Esophagus muscularis mucosa (tissue), 4 donors: Measurements from ENCODE around the gene PER2. TPM values are rescaled to one million over a fixed set of nuclear protein-coding genes. Genes with fewer than 3 reads are reported as not detected.

Experiments
- DNase-seq: peaks from one replicate; pipeline ENCODE4 v3.0.0-alpha.2; 2017; ENCODE audit errors: extremely low spot score
- H3K27ac ChIP-seq, 4 donors: fragments of 200-600 bp; sonication (generic); replicated peaks in 1 of 4; 1 replicate in 3 of 4; 2 replicates in 1 of 4; pipeline ENCODE4 v1.5.1; 2016 to 2019; ENCODE audit warnings: mild to moderate bottlenecking in 1 of 4
- H3K27me3 ChIP-seq, 4 donors: fragments of 200-600 bp; sonication (generic); one replicate each; pipeline versions ENCODE4 v1.5.1 to v1.6.0; 2016 to 2019
- H3K36me3 ChIP-seq, 4 donors: fragments of 200-600 bp; sonication (generic); one replicate each; pipeline ENCODE4 v1.5.1; 2016 to 2019
- H3K4me1 ChIP-seq, 4 donors: fragments of 200-600 bp; sonication (generic); one replicate each; pipeline ENCODE4 v1.5.1; 2016 to 2019
- H3K4me3 ChIP-seq, 4 donors: fragments of 200-600 bp; sonication (generic); 1 replicate in 2 of 4; 2 replicates in 2 of 4; pipeline ENCODE4 v1.5.1; 2016 to 2019; ENCODE audit warnings: mild to moderate bottlenecking in 4 of 4, moderate library complexity in 1 of 4
- H3K9me3 ChIP-seq, 4 donors: fragments of 200-600 bp; sonication (generic); 1 replicate in 3 of 4; 2 replicates in 1 of 4; pipeline ENCODE4 v1.5.1; 2016 to 2019
- EP300 ChIP-seq: sonication (generic); formaldehyde crosslinking; IDR thresholded peaks from one replicate; pipeline ENCODE4 v1.6.1; 2017; ENCODE audit warnings: antibody characterized with exemption
- POLR2A ChIP-seq: fragments of 450-650 bp; IDR thresholded peaks from one replicate; pipeline ENCODE4 v1.6.1; 2017; ENCODE audit warnings: antibody characterized with exemption, moderate library complexity, mild to moderate bottlenecking, low read depth
- POLR2AphosphoS5 ChIP-seq, 2 donors: sonication (generic); formaldehyde crosslinking; IDR thresholded peaks; one replicate each; pipeline ENCODE4 v1.6.1; 2017; ENCODE audit warnings: antibody characterized with exemption in 2 of 2
- WGBS: methylation state at CpG from one replicate; pipeline ENCODE4 v1.1.5; 2018; 5-methylcytosine and 5-hydroxymethylcytosine counted together
- intact Hi-C: fragments of 100-400 bp; cut with DNase I; formaldehyde crosslinking; loops from one replicate; pipeline ENCODE4 v1.15.1; 2023
- total RNA-seq, 4 donors: library from RNA; depleted of rRNA; stranded (reverse); fragments of >200 nt; gene quantifications; one replicate each; pipeline versions ENCODE4 v1.1.0 to v1.2.1, GENCODE V29; 2016
- TF ChIP-seq, protein P1 (sequence below), 3 experiments: fragments of 200-600 bp in 2 of 3; fragments of 450-650 bp in 1 of 3; sonication (generic) in 2 of 3; IDR thresholded peaks; one replicate each; pipeline ENCODE4 v1.5.1; 2017 to 2019; ENCODE audit warnings: antibody characterized with exemption in 3 of 3, mild to moderate bottlenecking in 2 of 3, moderate library complexity in 1 of 3

Gene PER2
- total RNA-seq, 4 donors from 2014 or later, result 9.1 to 13.1 (median 11.1) TPM

GRCh38 chr2:238220274-238220891 lies 68.0 kb downstream of the PER2 start:
- Histone ChIP-seq H3K27ac (peak overlapping the region in 3 of 4 donors; percentile 13 to 49 (median 45)), H3K4me3 (no peak overlapping the region), H3K9me3 (no peaks in the 10 kb centered on the region), H3K4me1 (peaks cover 0 to 11% (median 2%) of the 10 kb centered on the region in 4 donors), H3K36me3 (peaks cover 0 to 6% (median 0%) of the 10 kb centered on the region in 4 donors), H3K27me3 (peaks cover 0 to 10% (median 0%) of the 10 kb centered on the region in 4 donors)
- intact Hi-C loops, result no loop called here
- 89% methylated on average over 10 of the region's 10 CpGs for WGBS
- TF ChIP-seq, protein P1, sequence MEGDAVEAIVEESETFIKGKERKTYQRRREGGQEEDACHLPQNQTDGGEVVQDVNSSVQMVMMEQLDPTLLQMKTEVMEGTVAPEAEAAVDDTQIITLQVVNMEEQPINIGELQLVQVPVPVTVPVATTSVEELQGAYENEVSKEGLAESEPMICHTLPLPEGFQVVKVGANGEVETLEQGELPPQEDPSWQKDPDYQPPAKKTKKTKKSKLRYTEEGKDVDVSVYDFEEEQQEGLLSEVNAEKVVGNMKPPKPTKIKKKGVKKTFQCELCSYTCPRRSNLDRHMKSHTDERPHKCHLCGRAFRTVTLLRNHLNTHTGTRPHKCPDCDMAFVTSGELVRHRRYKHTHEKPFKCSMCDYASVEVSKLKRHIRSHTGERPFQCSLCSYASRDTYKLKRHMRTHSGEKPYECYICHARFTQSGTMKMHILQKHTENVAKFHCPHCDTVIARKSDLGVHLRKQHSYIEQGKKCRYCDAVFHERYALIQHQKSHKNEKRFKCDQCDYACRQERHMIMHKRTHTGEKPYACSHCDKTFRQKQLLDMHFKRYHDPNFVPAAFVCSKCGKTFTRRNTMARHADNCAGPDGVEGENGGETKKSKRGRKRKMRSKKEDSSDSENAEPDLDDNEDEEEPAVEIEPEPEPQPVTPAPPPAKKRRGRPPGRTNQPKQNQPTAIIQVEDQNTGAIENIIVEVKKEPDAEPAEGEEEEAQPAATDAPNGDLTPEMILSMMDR (IDR thresholded peaks at IDR 0.05), result no peak
- TF ChIP-seq EP300 (no peak), POLR2A (no peak), POLR2AphosphoS5 (IDR thresholded peaks at IDR 0.05) (no peak)
- no peak for DNase-seq

DNA sequence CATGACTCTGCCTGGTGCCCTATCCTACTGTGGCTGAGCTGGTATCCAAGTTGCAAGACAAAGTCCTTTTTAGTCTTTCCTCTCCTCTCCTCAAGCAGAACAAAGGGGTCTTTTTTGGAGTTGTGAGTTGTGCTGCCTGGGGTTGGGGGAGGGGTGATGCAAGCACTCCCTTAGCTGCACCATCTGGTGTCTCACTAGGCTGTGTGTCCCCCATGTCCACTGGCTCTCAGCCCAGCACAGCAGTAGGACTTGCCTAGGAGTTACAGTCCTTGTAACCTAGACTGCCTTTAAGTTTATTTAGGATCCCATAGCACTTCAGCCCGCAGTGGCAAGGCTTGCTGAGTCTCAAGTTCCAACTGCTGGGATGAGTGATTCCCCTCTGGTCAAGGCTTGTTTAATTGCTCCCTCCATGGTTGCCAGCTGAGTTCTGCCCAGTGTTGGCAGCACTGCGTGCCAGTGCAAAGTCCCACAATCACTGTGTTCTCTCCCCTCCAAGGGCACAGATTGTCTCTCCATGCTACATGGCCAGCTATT lies 71.7 kb downstream of the PER2 start:
- peaks cover 0 to 7% (median 0%) of the 10 kb centered on the region in 4 donors for H3K4me1 ChIP-seq
- no peaks in the 10 kb centered on the region for H3K9me3 ChIP-seq
- TF ChIP-seq POLR2AphosphoS5 (IDR thresholded peaks at IDR 0.05) (no peak), POLR2A (no peak), EP300 (no peak)
- TF ChIP-seq, protein P1 (IDR thresholded peaks at IDR 0.05), result no peak
- no peaks in the 10 kb centered on the region for H3K36me3 ChIP-seq
- intact Hi-C loops, result no loop called here
- DNase-seq, result no peak
- no peak overlapping the region for H3K27ac ChIP-seq
- peaks cover 0 to 10% (median 0%) of the 10 kb centered on the region in 4 donors for H3K27me3 ChIP-seq
- 73% methylated on average over 2 of the region's 2 CpGs for WGBS
- H3K4me3 ChIP-seq, result no peak overlapping the region

DNA sequence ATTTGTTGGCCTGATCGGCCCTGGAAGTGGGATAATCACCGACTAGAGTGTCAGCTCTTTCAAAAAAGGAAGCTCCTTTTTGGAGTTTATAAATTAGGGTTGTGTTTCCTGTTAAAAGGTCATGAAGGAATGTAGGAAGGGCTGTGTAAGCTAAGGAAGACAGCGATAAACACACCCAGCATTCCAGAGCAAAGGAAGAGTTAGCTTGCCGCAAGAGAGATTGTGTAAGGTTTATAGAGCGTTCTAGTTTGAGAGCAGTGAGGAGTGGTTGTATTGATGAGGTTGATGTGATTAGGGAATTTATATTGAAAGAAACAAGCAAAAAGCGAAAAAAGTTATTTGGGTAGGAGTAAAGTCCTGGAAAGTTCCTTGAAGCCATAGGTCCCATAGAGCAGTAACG lies 81.4 kb downstream of the PER2 start:
- Histone ChIP-seq H3K9me3 (no peaks in the 10 kb centered on the region), H3K4me1 (peaks cover 9 to 13% (median 13%) of the 10 kb centered on the region in 4 donors), H3K27ac (no peak overlapping the region), H3K27me3 (no peaks in the 10 kb centered on the region), H3K36me3 (no peaks in the 10 kb centered on the region), H3K4me3 (no peak overlapping the region)
- intact Hi-C loops, result loop anchor here (10.0 kb wide), 1 partner anchor 58 kb away; no protein-coding TSS in a partner anchor
- 72% methylated on average over 7 of the region's 7 CpGs for WGBS
- TF ChIP-seq EP300, result no peak
- TF ChIP-seq, protein P1 (IDR thresholded peaks at IDR 0.05), result no peak
- TF ChIP-seq POLR2A, result no peak
- TF ChIP-seq POLR2AphosphoS5 (IDR thresholded peaks at IDR 0.05), result no peak
- DNase-seq, result no peak

- Histone ChIP-seq H3K27me3 (no peaks in the 10 kb centered on the region), H3K27ac (peak overlapping the region; percentile 92 to 100 (median 96)), H3K4me1 (peaks cover 27 to 42% (median 41%) of the 10 kb centered on the region in 4 donors), H3K36me3 (no peaks in the 10 kb centered on the region), H3K9me3 (no peaks in the 10 kb centered on the region), H3K4me3 (peak overlapping the region; percentile 85 to 97 (median 91))
- intact Hi-C loops, result loop anchor here (10.0 kb wide), 1 partner anchor 61 kb away; no protein-coding TSS in a partner anchor
- DNase-seq, result no peak
- WGBS, result 62% methylated on average over 18 of the region's 18 CpGs
- no peak for TF ChIP-seq POLR2AphosphoS5 (IDR thresholded peaks at IDR 0.05)
- TF ChIP-seq, protein P1 (IDR thresholded peaks at IDR 0.05), result no peak
- TF ChIP-seq POLR2A, result no peak
- TF ChIP-seq EP300, result no peak
Measured at GRCh38 chr2:238203973-238204683, 84.3 kb downstream of the PER2 start.
